Renal cortical epithelial cell (primary cell): ENCODE data around the gene MAML1. TPM values are rescaled to one million over a fixed set of nuclear protein-coding genes. Genes with fewer than 3 reads are reported as not detected.
A peak's percentile ranks its signal among the peaks of the same experiment; 100 is the strongest.

ENCODE experiments used
- DNase-seq: peaks from one replicate; pipeline ENCODE4 v3.0.0-alpha.2; 2011; ENCODE audit warnings: low read depth
- total RNA-seq: library from RNA; depleted of rRNA; stranded (reverse); fragments of >200 nt; gene quantifications from 2 replicates; pipeline ENCODE4 v1.2.3, GENCODE V29; 2014

MAML1 gene
- total RNA-seq, 1 donor from 2014 or later = 14.5 TPM

DNA sequence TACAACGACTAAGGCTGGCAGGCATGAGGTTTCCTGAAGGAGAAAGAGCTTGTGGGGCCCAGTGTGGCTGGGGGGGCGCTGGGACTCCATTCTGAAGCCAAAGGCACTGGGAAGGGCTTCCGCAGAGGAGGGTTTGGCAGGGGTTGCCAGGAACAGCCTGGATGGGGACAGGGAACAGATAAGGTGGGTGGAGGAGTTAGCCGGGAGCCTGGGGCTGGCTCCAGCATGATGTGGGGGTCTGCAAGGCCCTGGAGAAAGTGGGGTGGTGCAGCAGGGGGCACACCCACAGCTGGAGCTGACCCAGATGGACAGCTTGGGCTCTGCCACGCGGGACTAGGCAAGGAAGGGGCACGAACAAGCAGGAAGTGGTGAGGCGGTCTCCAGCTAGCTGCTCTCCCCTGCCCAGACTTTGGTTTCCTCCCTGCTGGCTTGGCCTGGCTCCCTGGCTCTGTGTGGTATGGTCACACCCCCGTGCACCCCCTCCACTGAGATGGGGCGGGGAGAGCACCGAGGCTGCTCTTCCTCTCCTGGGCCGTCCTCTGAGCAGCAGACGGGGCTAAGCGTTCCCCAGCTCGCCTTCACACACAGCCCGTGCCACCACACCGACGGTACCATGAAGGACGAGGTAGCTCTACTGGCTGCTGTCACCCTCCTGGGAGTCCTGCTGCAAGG is 61.0 kb downstream of the MAML1 start, which contains the start of gene LTC4S:
LTC4S (plus strand) TSS at position 519 of the 672 bp plus-strand sequence; CDS start at position 614, 95 bp downstream.
- peak; percentile 15 for DNase-seq

DNA sequence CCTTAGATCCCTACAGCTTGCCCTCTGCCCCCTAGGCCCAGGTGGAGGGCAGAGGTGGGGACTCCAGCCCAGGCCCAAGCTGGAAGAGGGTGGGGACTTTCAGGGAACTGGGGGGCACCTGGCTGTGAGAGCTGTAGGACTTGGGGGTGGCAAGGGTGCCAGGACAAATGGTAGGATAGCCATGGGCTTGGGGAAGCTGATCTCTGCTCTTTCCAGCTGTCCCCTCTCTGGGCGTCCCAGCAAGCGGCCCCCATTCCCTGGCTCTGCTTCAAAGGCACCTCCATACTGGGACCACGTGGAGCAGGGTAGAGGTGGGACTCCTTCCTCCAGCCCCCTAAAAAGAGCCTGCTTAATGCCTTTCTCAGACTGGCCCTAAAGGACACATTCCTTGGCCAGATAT is 61.5 kb downstream of the MAML1 start:
- no peak for DNase-seq

DNA sequence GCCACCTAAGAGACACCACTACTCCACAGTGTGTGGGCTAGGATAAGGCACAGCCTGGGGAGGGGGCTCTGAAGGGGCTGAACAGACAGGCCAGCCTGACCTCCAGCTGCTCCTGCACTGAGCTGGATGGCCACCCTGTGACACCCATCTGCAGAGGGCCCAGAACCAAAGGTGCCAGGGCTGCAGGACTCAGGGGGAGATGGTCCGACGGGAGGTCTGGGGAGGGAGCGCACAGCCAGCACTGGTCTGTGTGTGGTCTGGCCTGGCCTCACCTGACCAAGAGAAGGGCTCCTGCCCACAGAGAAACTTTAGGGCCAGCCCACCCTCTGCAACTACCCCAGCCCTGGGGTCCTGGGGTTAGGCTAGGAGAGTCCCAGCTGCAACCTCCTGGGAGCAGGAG is 62.0 kb downstream of the MAML1 start:
- DNase-seq = no peak

DNA sequence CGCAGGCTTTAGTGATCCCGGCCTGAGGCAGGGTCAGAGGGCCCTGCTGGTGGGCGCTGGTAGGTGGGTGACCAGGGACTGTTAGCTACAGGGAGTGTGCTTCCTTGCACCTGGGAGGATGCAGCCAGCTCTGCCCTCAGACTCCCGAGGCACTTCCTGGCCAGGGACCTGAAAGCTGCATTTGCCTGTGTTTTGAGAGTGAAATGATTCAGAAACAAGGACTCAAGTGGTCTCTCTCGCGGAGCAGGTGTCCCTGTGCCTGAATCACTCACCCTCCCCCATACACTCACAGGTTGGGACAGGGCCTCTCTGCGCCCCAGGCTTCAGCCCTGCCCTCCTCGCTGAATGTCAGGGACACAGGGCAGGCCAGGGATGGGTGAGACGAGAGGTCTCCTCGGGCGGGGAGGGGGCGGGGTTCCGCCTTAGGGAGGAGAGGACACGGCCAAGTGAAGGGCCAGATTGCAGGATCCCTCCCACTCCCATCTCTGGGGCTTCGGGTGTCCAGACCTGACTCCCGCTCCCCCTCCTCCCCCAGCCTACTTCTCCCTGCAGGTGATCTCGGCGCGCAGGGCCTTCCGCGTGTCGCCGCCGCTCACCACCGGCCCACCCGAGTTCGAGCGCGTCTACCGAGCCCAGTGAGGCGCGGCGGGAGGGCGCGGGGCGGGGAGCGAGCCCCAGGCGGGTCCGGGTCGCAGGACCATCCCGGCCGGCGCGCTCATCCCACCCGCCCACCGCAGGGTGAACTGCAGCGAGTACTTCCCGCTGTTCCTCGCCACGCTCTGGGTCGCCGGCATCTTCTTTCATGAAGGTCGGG is 62.6 kb downstream of the MAML1 start:
- no peak for DNase-seq

DNA sequence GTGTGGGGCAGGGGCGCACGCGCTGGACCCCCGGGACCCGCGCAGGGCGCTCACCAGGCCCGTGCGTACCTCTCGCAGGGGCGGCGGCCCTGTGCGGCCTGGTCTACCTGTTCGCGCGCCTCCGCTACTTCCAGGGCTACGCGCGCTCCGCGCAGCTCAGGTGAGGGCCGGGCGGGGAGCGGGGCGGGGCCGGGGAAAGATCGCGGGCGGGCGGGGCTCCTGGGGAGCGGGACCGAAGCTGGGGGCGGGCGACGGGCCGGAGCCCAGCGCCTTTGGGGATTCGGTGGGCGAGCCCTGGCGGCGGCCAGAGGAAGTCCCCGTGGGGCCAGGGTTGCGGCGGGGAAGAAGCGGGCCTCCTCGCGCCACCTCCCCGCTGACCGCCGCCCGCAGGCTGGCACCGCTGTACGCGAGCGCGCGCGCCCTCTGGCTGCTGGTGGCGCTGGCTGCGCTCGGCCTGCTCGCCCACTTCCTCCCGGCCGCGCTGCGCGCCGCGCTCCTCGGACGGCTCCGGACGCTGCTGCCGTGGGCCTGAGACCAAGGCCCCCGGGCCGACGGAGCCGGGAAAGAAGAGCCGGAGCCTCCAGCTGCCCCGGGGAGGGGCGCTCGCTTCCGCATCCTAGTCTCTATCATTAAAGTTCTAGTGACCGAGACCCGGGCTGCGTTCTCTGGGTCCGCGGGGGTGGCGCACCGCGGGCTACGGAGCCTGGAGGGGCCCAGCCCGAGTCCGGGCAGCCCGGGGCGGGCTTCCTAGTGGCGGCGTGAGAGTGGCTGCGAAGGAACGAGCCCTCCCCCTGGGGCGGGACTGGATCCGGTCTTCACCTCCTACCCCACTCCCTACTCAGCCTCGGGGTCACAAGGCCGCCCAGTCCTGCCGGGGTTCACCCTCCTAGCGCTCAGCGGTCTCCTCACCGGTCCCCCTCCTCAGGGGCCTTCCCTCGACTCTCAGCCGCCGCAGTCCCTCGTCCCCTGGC is 63.5 kb downstream of the MAML1 start:
- DNase-seq = peak; percentile 37

DNA sequence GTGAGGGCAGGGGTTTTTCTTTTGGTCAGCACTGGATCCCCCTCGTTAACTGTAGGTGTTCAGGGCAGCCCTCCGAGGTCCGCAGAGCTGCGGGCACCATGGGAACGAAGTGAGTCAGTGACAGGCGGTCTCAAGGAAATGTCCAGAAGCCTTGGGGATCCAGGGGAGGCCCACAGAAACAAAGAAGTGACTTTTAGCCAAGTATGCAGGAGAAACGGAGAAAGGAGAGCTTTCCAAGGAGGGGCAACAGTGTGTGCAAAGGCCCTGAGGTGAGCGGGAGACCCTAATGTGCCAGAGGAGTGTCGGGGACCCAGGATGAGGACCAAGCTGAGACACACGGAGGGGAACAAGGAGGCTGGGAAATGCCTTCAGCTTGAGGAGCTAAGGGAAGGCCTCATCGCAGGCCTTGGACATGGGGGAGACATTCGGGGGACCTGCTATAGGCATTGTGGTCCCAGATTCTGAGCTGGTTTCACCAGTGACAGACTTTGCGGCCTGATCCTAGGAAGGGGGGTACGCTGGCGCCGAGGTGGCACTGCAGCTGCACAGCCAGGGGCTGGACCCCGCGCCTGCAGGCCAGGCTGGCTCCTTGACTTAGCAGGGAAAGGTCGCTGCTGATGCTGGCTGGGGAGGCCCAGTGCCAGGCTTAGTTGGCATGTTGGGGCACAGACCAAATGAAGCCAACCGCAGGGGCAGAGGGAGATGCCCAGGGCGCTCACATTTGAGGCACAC is 64.4 kb downstream of the MAML1 start:
- no peak for DNase-seq

DNA sequence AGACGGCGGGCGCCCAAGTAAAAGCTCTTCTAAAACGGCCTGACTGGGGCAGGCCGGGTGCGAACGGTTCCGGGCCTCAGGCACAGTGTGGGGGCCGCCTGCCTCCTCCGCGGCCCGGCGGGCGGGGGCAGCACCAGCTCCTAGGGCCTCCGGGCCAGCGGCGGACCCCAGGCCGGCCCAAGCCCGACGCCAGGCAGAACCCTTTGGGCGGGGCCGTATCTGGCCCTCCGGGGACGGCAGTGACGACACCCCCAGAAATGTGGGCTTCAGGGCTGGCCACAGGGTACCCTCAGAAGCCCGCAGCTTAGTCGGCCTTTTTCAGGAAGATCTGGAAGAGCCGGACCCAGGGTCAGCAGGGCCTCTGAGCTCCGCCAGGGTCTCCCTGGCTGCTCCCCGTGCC is 65.1 kb downstream of the MAML1 start:
- DNase-seq = no peak

DNA sequence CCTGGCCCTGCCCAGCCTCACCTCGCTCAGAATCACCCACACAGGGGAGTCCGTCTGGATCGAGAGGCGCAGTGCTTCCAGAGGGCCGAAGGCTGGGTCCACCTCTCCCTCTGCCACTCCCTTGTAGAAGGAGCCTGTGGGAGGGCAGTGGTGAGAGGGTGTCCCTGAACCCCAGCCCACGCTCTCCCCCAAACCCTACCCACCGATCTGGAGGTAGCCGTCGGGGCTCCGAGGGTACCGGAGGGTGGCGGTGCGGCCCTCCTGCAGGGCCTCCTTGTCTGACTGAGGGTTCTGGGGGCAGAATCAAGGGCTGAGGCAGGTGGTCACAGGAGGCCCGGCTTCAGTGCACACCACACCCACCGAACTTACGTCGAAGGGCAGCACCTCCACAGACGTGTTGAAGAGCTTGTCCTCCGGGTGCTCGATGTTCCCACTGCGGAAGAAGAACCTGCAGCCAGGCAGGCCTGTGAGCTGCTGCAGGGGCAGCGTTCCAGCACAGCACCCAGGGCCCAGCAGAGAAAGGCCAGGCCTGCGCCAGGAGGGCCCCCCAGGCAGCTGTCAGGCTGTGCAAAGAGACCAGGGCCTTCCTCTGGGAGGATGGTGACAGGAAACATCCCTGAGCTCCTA is 65.6 kb downstream of the MAML1 start:
- no peak for DNase-seq

DNA sequence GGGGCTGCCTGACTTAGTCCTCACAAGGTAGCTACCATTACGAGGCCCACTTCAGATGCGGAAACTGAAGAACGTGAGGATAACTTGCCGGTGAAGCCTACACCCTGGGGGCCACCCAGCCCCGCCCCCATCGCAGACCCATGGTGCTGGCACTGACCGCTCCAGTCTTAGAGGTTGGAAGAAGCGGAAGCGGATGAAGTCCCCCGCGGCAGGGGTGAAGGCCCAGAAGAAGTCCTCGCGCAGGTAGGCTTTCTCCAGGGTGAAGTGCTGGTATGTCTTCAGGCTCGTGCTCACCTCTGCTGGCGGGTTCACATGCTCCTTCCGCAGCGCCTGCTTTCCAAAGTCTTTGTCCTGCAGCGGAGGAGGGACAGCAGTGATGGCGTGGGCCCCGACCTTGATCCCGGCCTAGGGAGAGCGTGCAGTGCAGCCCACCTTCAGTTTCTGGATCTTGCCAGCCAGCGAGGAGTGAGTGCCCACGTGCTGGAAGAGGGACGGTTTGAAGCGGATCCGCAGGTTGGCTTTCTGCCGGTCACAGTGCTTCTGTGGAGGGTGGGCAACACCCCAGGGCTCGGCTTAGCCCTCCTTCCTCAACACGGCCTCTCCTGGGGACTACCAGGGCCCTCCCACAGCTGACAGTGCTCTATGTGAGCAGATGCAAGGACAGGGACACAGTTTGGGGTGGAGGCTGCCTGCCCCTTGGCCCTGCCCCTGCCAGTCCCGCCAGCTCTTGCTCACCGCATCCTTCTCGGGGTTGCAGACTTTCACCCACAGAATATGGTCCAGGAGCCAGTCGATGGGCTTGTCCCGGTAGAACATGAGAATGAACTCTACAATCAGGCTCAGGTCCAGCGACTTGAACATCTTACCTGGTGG is 66.4 kb downstream of the MAML1 start:
- no peak for DNase-seq

DNA sequence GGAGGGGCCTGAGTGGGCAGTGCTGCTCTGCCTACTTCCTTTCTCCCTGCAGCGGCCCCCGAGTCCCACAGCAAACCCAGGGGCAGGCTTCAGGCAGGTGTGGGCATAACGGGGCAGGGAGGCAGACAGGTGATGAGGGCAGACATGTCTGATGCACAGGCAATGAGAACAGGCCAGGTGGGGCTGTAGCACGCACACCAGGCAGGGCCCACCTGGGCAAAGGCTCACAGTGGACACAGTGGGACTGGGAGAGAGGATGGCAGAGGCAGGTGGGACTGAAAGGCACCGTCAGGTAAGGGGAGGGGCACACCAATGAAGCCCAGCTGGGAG is 67.0 kb downstream of the MAML1 start:
- no peak for DNase-seq

DNA sequence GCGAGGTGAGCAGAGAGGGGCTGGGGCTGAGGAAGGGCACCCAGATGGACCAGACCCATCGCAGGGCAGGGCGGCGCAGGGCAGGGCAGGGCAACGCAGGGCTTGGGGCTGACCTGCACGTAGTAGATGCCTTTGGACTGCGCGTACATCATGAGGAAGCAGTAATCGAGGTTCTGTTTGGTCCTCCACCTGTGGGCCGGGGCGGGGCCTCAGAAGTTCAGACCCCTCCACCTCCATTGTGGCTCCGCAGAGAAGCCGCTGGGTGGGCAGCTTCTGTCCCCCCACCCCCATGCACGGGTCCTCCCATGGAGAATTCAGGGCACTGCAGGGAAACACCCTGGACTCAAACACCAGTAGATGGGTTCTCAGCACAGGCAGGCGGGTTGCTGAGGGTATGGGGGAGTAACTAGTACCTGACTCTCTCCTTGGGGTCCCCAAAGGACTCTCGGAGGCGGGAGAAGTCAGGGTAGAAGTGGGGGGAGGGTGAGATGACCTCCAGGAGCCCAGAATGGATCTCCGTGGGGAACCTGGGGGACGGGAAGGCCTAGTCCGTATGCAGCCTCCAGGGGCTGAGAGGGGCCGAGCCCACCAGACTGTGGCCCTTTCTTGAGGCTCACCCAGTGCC is 67.6 kb downstream of the MAML1 start:
- DNase-seq = no peak

DNA sequence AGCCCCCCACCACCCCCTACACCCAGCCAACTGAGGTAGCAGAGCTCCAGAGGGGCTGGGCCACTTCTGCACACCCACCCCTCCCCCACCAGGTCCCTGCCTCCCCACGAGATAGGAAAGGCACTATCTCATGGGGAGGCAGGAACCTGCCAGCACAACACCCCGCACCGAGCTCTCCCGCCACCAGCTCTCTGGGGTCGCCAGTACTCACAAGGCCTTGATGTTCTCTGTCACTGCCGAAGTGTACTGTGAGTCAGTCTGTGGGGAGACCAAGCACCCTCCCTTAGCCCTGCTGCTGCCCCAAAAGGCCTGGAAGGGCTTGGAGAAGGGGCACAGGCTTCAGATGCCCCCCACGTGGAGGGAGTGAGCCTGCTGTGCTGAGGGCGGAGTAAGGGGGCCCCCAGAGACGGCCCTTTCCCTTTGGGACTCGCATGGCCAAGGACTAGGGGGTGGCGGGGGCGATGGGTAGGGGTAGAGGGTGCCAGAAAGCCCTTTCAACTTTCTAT is 68.1 kb downstream of the MAML1 start:
- no peak for DNase-seq

DNA sequence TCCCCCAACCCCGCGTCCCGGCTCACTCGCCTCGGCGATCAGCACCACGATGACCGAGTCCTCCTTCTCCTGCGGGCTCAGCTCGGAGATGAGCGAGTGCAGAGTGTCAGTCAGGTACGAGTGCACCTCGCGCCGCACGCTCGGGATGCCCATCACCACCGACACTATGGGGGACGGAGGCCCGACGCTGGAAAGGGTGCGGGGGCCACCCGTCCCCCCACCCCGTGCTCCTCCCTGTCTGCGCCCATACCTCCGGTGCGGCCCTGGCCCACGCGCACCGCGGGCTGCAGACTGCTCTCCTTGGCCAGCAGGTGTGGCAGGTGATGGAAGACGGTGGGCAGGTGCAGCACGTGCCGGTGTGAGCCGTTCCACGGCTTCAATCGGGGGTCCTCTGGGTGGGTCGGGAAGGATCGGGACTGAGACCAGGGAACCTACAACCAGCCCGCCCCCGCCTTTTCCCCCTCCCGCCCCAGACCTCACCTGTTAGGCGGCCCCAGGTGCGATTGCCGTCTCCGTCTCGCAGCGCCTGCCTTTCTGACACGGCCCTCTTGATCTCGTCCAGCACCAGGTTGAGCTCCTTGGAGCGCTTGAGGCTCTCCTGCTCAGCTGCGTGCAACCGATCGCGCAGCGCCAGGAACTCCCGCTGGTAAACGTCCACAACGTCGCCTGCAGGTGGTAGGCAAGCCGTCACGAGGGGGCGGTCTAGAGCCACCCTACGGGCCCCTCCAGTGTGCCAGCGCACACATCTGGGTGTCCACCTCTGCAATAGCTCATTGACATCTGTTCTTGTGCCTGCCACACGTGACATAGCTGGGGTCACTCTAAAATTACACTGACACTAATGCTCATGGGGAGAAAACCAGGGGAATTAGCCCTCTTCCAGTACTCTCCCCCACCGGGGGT is 68.9 kb downstream of the MAML1 start:
- no peak for DNase-seq

DNA sequence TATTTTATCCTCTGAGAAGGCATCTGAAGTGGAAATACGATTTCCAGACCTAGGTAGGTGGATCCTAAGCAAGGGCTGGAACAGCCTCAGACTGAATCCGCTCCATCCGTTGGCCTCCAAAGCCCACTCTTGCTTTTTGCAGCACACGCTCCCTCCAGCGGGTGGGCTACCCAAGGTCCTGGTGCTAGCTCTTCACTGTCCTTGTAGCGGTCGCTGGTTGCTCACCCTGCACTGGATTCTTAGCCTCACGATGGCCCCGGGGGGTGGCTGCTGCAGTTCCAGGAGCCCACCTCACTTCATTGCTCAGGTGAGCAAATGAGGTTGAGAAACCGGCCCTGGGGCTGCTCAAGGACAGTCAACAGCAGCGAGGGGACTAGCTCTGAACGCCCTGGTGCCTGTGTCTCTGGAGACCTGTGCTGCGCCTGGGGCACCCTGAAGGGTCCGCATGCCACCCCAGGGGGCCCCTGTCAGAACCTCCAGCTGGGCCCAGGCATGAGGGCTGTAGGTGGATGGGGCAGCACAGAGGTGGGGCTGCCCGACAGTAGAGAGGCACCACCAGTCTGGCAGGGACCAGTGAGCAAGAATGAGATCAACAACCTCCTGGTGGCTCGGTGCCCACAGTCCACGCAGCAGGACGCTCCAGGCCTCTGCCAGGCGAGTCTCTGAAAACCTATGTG is 69.7 kb downstream of the MAML1 start:
- DNase-seq = no peak

DNA sequence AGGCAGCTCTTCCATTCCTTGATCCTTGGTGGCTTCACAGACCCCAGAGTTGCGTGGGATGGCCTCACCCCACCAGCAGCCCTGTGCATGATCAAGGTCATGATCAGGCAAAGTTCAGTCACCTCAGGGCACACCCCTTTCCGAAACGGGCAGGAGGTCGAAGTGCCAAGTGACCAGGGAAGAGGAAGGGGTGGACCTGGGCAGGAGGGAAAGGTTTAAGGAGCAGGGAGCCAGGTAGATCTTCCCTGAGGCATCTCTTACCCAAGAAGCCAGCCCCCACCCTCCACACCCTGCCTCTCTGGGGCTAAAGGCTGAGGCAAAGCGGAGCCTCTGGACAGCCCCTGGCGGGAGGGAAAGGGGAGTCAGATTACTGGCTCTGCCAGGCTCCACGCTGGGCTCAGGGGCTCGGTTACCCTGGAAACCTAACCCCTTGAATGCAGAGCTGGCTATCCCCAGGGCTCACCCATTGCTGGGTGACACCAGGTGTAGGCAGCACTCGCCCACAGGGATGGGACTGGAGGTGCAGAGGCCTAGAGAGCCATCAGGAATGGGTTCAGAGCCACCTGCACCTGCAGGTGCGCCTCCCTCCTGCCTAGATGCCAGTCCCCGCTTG is 70.4 kb downstream of the MAML1 start:
- DNase-seq = no peak

DNA sequence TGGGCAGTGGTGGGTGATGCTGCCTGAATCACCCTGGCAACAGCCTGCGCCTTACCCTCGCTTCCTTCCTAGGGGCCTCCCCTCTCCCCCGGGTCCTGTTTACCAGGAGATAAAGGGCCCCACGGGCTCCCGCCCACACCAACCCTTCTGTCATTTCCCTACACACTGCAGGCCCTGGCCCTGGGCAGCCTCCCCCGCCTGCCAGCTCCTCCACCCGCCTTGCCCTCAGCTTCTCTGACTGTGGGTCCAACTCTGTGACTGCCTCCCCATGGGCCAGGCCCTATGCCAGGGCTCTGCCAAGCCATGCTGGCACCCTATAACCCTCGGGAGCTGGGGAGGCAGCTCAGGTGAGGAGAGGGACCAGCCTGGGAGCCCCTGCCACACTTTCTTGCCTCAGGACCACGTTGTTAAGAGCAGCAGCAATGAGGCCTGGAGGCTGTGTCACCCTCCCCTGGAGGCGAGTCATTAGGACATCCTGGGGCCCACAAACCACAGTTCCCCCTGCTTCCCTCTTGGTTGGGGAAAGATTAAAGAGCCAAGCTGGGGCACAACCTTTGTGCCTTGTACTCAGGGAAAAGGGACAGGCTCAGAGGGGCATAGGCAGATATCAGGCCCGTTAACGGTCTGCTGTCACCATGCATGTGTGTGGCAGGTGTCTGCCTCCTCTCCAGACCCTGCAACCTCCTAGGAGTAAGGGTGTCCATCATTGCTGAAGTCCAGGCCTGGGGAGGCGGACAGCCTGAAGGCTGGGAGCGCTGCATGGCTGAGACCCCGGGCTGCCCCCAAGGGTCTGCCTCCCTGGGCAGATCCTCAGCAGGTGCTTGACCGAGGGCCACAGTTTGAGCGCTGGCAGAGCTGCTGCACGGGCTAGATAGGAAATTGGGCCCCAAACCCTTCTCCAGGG is 71.3 kb downstream of the MAML1 start:
- DNase-seq = no peak
